Measurements from ENCODE around the gene CORO1C. TPM values are rescaled to one million over a fixed set of nuclear protein-coding genes. Genes with fewer than 3 reads are reported as not detected.
A peak's percentile ranks its signal among the peaks of the same experiment; 100 is the strongest.

Gene CORO1C
- total RNA-seq, 1 donor from 2014 or later: 128 TPM

DNA sequence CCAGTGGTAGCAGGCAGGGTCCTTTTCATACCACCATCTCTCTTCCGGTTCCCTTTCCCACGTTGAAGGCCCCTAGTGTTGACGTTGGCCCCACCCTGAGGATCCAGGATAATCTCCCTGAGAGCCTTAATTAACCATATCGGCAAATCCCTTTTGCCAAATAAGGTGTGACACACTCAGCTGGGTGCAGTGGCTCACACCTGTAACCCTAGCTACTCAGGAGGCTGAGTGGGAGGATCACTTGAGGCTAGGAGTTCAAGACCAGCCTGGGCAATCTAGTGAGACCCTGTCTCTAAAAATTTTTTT, 130.7 kb downstream of the CORO1C start:
- H3F3A ChIP-seq (ENCODE audit: low read depth): peaks cover 23% of the 10 kb centered on the region
- Mint-ChIP-seq H3K4me1 (peaks cover 22% of the 10 kb centered on the region), H3K4me3 (peak overlapping the region; percentile 33), H3K27ac (no peak overlapping the region), H3K27me3 (ENCODE audit: insufficient read depth, low read depth) (peaks cover 32% of the 10 kb centered on the region), H3K36me3 (no peaks in the 10 kb centered on the region), H3K9me3 (no peaks in the 10 kb centered on the region)
- no peak overlapping the region for H2AFZ ChIP-seq (replicated peaks)
- H3K27me3 ChIP-seq: no peaks in the 10 kb centered on the region
- H3K4me2 ChIP-seq: no peak overlapping the region
- TF ChIP-seq EZH2 (IDR thresholded peaks at IDR 0.05) (no peak), EZH2phosphoT487 (IDR thresholded peaks at IDR 0.05) (no peak)
- TF ChIP-seq, protein P1, sequence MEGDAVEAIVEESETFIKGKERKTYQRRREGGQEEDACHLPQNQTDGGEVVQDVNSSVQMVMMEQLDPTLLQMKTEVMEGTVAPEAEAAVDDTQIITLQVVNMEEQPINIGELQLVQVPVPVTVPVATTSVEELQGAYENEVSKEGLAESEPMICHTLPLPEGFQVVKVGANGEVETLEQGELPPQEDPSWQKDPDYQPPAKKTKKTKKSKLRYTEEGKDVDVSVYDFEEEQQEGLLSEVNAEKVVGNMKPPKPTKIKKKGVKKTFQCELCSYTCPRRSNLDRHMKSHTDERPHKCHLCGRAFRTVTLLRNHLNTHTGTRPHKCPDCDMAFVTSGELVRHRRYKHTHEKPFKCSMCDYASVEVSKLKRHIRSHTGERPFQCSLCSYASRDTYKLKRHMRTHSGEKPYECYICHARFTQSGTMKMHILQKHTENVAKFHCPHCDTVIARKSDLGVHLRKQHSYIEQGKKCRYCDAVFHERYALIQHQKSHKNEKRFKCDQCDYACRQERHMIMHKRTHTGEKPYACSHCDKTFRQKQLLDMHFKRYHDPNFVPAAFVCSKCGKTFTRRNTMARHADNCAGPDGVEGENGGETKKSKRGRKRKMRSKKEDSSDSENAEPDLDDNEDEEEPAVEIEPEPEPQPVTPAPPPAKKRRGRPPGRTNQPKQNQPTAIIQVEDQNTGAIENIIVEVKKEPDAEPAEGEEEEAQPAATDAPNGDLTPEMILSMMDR (IDR thresholded peaks at IDR 0.05): no peak
- no peak overlapping the region for H3K9ac ChIP-seq
- no peak overlapping the region for H3K27ac ChIP-seq
- H3K36me3 ChIP-seq: no peaks in the 10 kb centered on the region
- no peaks in the 10 kb centered on the region for H3K79me2 ChIP-seq (ENCODE audit: low read depth)
- no peak overlapping the region for H3K4me3 ChIP-seq
- DNase-seq (ENCODE audit: low spot score): no peak
- H3K9me3 ChIP-seq (ENCODE audit: low read depth): no peaks in the 10 kb centered on the region
- H4K20me1 ChIP-seq (ENCODE audit: low read depth): no peaks in the 10 kb centered on the region
- peaks cover 5% of the 10 kb centered on the region for H3K4me1 ChIP-seq

DNA sequence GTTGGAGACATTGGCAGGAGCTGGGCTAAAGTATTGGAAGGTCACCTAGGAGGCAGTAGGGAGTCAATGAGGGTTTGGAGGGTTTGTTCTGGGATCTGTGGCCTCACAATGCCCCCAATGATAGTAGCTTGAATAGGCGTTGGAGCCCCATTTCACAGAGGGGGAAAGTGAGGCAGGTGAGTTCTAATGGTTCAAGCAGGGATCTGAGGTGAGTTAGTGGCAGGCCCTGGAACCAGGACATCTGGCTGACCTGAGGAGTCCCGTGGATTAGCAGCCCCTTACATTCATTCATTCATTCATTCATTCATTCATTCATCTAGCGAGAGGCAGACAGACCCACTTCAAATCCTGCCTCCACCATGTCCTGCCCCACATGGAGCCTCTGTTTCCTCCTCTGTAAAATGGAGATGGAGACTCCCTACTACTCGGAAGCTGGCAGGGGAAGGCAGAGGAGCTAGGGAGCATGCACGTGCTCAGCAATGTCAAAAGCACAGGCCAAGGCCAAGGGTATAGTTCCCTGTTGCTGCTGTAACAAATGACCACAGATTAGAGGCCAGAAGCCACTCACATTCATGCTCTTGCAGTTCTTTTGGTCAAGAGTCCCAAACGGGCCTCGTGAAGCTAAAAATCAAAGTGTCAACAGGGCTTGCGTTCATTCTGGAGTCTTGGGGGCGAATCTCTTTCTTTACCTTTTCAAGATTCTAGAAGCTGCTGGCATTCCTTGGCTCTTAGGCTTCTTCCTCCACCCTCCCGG, 131.2 kb downstream of the CORO1C start:
- TF ChIP-seq EZH2phosphoT487 (IDR thresholded peaks at IDR 0.05) (no peak), EZH2 (IDR thresholded peaks at IDR 0.05) (no peak)
- TF ChIP-seq, protein P1 (IDR thresholded peaks at IDR 0.05): no peak
- H3K4me1 ChIP-seq: peaks cover 5% of the 10 kb centered on the region

DNA sequence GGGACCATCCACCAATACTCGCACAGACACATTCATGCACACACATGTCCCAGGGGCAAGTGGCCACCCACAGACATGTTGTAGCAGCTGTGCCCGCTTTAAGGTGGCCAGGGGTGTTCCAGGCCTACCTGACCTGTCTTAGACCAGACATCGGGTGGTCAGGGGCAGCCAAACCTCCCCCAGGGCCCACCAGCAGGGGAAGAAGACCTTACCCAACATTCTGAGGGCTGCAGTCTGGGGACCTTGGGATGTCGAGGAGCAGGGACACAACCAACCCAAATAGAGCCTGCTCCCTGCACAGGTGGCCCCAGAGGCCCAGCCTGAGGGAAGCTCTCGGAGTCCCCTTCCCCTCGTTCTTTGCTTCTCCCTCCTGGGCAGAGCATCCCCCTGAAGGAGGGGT, 131.8 kb downstream of the CORO1C start:
- TF ChIP-seq, protein P1 (IDR thresholded peaks at IDR 0.05): no peak
- no peak for TF ChIP-seq EZH2phosphoT487 (IDR thresholded peaks at IDR 0.05)
- no peak for TF ChIP-seq EZH2 (IDR thresholded peaks at IDR 0.05)
- peaks cover 18% of the 10 kb centered on the region for H3K4me1 Mint-ChIP-seq
- no peaks in the 10 kb centered on the region for H3K36me3 ChIP-seq

More for the DNA sequence above, 131.2 kb downstream of the CORO1C start:
- no peaks in the 10 kb centered on the region for H3K36me3 ChIP-seq
- no peaks in the 10 kb centered on the region for H3K79me2 ChIP-seq (ENCODE audit: low read depth)
- H2AFZ ChIP-seq (replicated peaks): no peak overlapping the region
- peaks cover 18% of the 10 kb centered on the region for H3F3A ChIP-seq (ENCODE audit: low read depth)
- no peak overlapping the region for H3K9ac ChIP-seq
- no peaks in the 10 kb centered on the region for H3K9me3 ChIP-seq (ENCODE audit: low read depth)
- Mint-ChIP-seq H3K4me1 (peaks cover 18% of the 10 kb centered on the region), H3K27me3 (ENCODE audit: insufficient read depth, low read depth) (peaks cover 30% of the 10 kb centered on the region), H3K27ac (peak overlapping the region; percentile 12), H3K36me3 (no peaks in the 10 kb centered on the region), H3K9me3 (no peaks in the 10 kb centered on the region), H3K4me3 (peak overlapping the region; percentile 36)
- H3K27ac ChIP-seq: no peak overlapping the region
- no peak overlapping the region for H3K4me2 ChIP-seq
- no peak for DNase-seq (ENCODE audit: low spot score)
- no peak overlapping the region for H3K4me3 ChIP-seq
- H3K27me3 ChIP-seq: no peaks in the 10 kb centered on the region
- no peaks in the 10 kb centered on the region for H4K20me1 ChIP-seq (ENCODE audit: low read depth)

More for the DNA sequence above, 131.8 kb downstream of the CORO1C start:
- Mint-ChIP-seq H3K27me3 (ENCODE audit: insufficient read depth, low read depth) (peaks cover 24% of the 10 kb centered on the region), H3K9me3 (no peaks in the 10 kb centered on the region), H3K27ac (peak overlapping the region; percentile 12), H3K36me3 (no peaks in the 10 kb centered on the region), H3K4me3 (peak overlapping the region; percentile 36)
- Histone ChIP-seq H3K4me2 (no peak overlapping the region), H3K4me3 (no peak overlapping the region), H3K9me3 (ENCODE audit: low read depth) (no peaks in the 10 kb centered on the region), H4K20me1 (ENCODE audit: low read depth) (no peaks in the 10 kb centered on the region), H3K79me2 (ENCODE audit: low read depth) (no peaks in the 10 kb centered on the region), H2AFZ (replicated peaks) (no peak overlapping the region), H3K4me1 (peaks cover 5% of the 10 kb centered on the region), H3K9ac (no peak overlapping the region), H3K27ac (no peak overlapping the region), H3F3A (ENCODE audit: low read depth) (peaks cover 14% of the 10 kb centered on the region), H3K27me3 (no peaks in the 10 kb centered on the region)
- no peak for DNase-seq (ENCODE audit: low spot score)
